GM21423 (cell line): ENCODE measurements around the gene HSH2D.
"Not testable (repeated sequence)": the region's sequence is repeated elsewhere in the genome, so short reads cannot be mapped to it uniquely, and the experiment has no call there.

Experiments
- ATAC-seq: cut with Tn5 transposase; IDR thresholded peaks from one replicate; pipeline ENCODE4 v1.9.1; 2021; ENCODE audit warnings: mild to moderate bottlenecking, moderate library complexity; ENCODE audit not compliant: unreplicated experiment

The HSH2D gene

DNA sequence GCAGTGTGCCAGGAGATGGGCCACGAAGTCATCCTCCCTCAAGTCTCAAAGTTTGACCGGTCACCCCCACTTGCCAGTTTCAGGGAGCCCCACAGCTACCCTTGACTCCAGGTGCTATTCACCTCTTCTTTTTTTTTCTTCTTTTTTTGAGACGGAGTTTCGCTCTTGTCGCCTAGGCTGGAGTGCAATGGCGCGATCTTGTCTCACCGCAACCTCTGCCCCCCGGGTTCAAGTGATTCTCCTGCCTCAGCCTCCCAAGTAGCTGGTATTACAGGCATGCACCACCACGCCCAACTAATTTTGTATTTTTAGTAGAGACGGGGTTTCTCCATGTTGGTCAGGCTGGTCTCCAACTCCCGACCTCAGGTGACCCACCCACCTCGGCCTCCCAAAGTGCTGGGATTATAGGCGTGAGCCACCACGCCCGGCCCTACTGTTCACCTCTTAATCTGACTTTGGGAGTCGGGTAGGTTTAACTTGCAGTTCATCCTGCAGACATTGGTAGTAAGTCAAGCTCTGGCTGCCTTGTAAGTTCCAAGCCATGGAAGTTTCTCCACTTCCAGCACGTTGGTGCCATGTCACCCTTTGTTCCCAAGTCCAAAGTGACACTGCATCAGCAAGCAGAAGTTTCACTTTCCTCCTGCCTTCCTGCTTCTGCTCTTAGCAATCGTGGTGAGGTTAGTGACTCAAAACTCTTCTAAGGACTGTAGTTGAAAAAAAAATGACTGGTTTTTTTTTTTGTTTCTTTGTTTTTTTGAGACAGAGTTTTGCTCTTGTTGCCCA, 24.2 kb upstream of the HSH2D start:
- not testable (repeated sequence) for ATAC-seq

DNA sequence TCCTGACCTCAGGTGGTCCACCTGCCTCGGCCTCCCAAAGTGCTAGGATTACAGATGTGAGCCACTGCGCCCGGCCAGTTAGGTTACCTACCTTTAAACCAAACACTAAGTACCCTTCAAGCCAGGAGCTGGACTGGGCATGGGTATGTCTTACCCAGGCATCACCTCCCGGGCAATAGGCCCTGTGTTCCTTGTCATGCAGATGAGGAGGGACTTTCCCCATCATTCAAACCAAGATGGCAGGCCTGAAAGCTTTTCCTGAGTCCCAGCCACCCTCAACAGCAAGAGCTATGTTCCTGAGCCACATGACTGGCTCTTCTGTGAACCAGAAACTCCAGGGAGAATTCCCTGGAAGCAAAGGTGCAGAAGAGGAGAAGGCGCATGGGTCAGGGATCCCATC, 22.3 kb upstream of the HSH2D start:
- ATAC-seq: no peak

DNA sequence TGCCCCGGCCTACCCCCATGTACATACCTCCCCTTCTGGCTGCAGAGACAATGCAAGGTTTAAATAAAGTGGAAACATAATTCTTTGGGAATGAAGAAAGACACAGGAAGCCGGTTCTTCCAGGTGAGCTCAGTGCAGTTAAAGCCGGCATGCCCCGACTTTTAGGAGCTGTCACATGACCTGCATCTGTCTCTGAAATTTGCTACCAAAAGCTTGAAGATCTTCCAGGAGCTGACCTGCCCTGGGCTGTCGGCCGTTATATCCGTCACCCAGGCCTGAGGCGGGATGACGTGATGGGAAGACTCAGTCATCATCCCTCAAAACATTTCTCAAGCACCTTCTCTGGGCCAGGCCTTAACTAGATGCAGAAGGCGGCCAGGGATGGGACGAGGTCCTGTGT, 21.5 kb upstream of the HSH2D start:
- ATAC-seq: no peak

GRCh38 chr19:16124953-16125352, 18.5 kb upstream of the HSH2D start:
- ATAC-seq: no peak

- ATAC-seq: no peak
Observed at GRCh38 chr19:16125737-16126495, 17.6 kb upstream of the HSH2D start.

GRCh38 chr19:16127080-16127479, 16.4 kb upstream of the HSH2D start:
- ATAC-seq: no peak

GRCh38 chr19:16127776-16128371, 15.6 kb upstream of the HSH2D start:
- ATAC-seq: no peak

DNA sequence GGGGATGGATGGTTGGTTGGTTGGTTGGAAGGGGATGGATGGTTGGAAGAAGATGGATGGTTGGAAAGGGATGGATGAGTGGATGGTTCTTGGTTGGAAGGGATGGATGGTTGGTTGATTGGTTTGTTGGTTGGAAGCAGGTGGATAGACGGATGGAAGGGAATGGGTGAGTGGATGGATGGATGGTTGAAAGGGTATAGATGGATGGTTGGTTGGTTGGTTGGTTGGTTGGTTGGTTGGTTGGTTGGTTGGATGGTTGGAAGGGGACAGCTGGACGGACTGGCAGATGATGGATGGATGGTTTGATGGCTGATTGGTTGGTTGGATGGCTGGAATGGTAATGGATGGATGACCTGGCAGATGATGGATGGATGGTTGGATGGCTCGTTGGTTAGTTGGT, 11.8 kb upstream of the HSH2D start:
- ATAC-seq: no peak

DNA sequence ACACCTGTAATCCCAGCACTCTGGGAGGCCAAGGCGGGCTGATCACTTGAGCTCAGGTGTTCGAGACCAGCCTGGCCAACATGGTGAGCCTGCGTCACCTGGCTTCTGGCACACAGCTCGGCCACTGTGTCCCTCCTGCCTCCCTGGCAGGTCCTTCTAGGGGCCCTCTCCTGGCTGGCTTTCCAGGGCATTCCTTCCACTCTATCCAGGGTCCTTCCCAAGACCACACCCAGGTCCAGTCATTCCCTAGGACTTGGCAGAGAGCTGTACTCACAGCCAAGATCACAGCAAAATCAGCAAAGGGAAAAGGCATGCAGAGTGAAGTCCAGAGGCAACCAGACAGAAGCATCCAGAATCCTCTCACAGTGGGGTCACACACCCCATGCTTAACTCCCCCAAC, 9.7 kb upstream of the HSH2D start:
- ATAC-seq: no peak

- ATAC-seq: peak; percentile 42
Observed at GRCh38 chr19:16134510-16134909, 9.0 kb upstream of the HSH2D start.

GRCh38 chr19:16135430-16136127, 7.9 kb upstream of the HSH2D start:
- ATAC-seq: no peak

DNA sequence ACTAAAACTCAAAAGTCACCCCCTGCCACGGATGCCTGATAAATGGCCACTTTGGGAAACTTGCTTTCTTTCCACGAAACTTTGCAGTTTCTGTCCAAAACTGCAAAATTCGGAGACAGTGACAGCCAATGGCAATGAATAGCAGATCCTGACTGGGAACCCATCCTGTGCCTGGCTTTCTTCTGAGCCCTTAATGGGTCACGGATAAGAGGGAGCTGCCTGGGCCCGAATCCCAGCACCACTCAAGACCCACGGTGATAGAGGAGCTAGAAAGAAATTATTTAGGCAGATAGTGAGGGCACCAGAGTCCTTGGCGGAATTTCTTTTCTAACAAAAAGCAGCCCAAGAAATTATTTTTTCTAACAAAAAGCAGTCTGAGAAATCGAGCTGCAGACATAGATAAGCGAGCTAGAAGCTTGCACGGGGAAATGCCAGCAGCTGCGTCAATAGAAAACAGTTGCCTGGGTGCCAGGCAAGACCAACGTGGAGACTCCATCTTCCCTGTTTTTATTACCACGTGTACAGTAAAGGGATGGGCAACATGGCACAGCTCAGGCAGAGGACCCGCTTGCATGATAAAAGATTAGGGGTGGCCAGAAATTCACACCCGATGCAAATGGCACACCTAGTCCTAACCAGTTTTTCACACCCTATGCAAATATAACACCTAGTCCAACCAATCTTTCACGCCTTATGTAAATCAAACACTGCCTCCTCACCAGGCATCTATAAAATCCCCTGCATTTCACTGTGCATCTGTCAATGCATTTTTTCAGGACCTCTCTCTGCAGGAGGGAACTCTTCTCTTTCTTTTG, 7.1 kb upstream of the HSH2D start:
- no peak for ATAC-seq

- no peak for ATAC-seq
Observed at GRCh38 chr19:16139752-16140151, 3.7 kb upstream of the HSH2D start.

DNA sequence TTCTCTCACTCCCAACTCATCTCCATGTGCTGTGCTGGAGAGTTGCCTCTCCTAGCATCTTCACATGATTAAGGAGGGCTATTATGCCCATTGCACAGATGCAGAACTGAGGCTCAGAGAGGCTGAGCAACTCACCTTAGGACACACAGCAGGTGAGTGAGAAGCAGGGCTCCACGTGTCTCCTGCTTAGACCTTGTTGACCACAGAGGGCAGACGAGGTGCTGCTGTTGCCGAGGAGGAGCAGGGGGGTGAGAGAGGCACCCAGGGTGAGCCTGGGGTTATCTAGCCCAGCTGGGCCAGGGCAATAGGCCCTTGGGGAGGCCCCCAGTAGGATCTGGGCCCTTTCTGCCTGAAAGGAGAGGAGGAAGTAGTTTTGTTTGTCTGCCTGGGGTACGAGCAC, 2.4 kb upstream of the HSH2D start:
- ATAC-seq: peak; percentile 44

GRCh38 chr19:16142032-16142580, 1.4 kb upstream of the HSH2D start:
- no peak for ATAC-seq

- no peak for ATAC-seq
Observed at GRCh38 chr19:16144216-16144581, 714 bp downstream of the HSH2D start.

DNA sequence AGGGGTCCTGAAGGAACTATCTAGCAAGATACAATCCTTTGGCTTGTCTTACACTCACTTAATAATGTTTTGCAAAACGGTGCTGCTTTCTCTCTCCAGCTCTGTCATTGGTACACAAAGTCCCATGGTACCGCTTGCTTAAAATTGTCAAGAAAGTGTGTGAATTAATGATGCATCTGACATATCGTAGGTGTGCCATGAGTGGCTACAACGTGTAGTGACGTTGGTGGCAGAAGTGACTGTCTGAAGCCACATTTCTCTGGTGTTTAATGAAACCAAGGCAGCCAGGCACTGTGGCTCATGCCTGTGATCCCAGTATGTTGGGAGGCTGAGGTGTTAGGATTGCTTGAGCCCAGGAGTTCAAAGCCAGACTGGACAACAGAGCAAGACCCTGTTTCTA, 2.6 kb downstream of the HSH2D start:
- ATAC-seq: no peak

DNA sequence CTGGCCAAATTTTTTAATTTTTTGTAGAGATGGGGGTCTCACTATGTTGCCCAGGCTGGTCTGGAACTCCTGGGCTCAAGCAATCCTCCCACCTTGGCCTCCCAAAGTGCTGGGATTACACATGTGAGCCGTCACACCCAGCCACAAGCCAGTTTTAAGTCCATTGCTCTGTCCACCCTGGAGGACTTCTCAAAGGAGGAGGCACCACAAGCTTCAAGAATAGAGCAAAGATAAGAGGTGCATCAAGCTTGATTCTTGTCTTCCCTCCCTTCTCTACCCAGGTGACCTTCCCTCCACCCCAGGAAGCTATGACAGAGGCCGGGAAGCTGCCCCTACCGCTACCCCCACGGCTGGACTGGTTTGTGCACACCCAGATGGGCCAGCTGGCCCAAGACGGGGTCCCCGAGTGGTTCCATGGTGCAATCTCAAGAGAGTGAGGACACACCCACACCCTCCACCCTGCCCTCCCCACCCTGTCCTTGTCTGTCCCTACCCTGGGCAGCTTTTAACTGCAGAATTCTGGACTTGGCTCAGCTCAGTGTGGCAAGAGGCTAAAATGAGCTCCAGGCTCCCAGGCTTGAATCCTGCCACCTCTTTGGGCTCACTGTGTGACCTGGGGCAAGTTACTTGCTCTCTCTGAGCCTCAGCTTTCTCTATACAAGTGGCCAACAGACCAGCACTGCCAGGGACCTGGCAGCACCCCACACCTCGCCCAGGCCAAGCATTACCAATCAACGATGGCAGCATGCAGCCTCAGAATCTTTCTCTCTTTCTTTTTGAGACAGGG, 5.2 kb downstream of the HSH2D start:
- ATAC-seq: no peak

DNA sequence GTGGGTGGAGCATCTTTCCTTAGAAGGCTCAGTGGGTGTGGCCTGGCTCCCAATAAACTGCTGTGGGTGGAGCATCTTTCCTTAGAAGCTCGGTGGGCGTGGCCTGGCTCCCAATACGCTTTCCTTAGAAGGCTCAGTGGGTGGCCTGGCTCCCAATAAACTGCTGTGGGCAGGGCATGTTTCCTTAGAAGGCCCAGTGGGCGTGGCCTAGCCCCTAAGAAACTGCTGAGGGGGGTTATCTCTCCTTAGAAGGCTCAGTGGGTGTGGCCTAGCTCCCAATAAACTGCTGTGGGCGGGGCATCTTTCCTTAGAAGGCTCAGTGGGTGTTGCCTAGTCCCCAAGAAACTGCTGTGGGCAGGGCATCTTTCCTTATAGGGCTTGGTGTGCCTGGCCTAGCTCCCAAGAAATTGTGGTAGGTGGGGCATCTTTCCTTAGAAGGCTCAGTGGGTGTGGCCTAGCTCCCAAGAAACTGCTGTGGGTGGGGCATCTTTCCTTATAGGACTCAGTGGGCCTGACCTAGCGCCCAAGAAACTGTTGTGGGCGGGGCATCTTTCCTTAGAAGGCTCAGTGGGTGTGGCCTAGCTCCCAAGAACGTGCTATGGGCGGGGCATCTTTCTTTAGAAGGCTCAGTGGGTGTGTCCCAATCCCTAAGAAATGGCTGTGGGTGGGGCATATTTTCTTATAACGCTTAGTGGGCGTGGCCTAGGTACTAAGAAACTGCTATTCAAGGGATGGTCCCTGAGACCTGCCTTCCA, 10.3 kb downstream of the HSH2D start:
- no peak for ATAC-seq
